ENCODE measurements around the gene THEM4.
"Not testable (repeated sequence)": the region's sequence is repeated elsewhere in the genome, so short reads cannot be mapped to it uniquely, and the experiment has no call there.

The THEM4 gene

GRCh38 chr1:151860504-151861187 is 48.7 kb downstream of the THEM4 start:
- DNase-seq (ENCODE audit: low read depth in 3 of 3, low spot score in 1 of 3) = no peak

GRCh38 chr1:151859891-151860293 is 49.4 kb downstream of the THEM4 start:
- DNase-seq (ENCODE audit: low read depth in 3 of 3, low spot score in 1 of 3) = no peak

- DNase-seq (ENCODE audit: low read depth in 3 of 3, low spot score in 1 of 3) = no peak
Measured at GRCh38 chr1:151858886-151859665, 50.2 kb downstream of the THEM4 start.

- DNase-seq (ENCODE audit: low read depth in 3 of 3, low spot score in 1 of 3) = no peak
Measured at GRCh38 chr1:151858030-151858746, 51.1 kb downstream of the THEM4 start.

GRCh38 chr1:151855933-151856332 is 53.4 kb downstream of the THEM4 start:
- no peak for DNase-seq (ENCODE audit: low read depth in 3 of 3, low spot score in 1 of 3)

GRCh38 chr1:151855516-151855915 is 53.8 kb downstream of the THEM4 start:
- not testable (repeated sequence) for DNase-seq (ENCODE audit: low read depth in 3 of 3, low spot score in 1 of 3)

- no peak for DNase-seq (ENCODE audit: low read depth in 3 of 3, low spot score in 1 of 3)
Measured at GRCh38 chr1:151854658-151855057, 54.7 kb downstream of the THEM4 start.

- no peak for DNase-seq (ENCODE audit: low read depth in 3 of 3, low spot score in 1 of 3)
Measured at GRCh38 chr1:151853411-151853943, 55.8 kb downstream of the THEM4 start, which contains the start of gene THEM5. TSS of gene THEM5 (minus strand) at chr1:151853712. CDS start at chr1:151853565, 147 bp downstream.

GRCh38 chr1:151852733-151853132 is 56.6 kb downstream of the THEM4 start:
- no peak for DNase-seq (ENCODE audit: low read depth in 3 of 3, low spot score in 1 of 3)

GRCh38 chr1:151851886-151852285 is 57.4 kb downstream of the THEM4 start:
- no peak for DNase-seq (ENCODE audit: low read depth in 3 of 3, low spot score in 1 of 3)

- no peak for DNase-seq (ENCODE audit: low read depth in 3 of 3, low spot score in 1 of 3)
Measured at GRCh38 chr1:151849871-151850270, 59.4 kb downstream of the THEM4 start.

- DNase-seq (ENCODE audit: low read depth in 3 of 3, low spot score in 1 of 3) = no peak
Measured at GRCh38 chr1:151849126-151849525, 60.2 kb downstream of the THEM4 start.

GRCh38 chr1:151847867-151848596 is 61.3 kb downstream of the THEM4 start:
- DNase-seq (ENCODE audit: low read depth in 3 of 3, low spot score in 1 of 3) = no peak

GRCh38 chr1:151846686-151847237 is 62.5 kb downstream of the THEM4 start:
- no peak for DNase-seq (ENCODE audit: low read depth in 3 of 3, low spot score in 1 of 3)

- no peak for DNase-seq (ENCODE audit: low read depth in 3 of 3, low spot score in 1 of 3)
Measured at GRCh38 chr1:151846062-151846568, 63.2 kb downstream of the THEM4 start.

- DNase-seq (ENCODE audit: low read depth in 3 of 3, low spot score in 1 of 3) = no peak
Measured at GRCh38 chr1:151843398-151843797, 65.9 kb downstream of the THEM4 start.

- no peak for DNase-seq (ENCODE audit: low read depth in 3 of 3, low spot score in 1 of 3)
Measured at GRCh38 chr1:151841141-151841540, 68.2 kb downstream of the THEM4 start.

- no peak for DNase-seq (ENCODE audit: low read depth in 3 of 3, low spot score in 1 of 3)
Measured at GRCh38 chr1:151840421-151840820, 68.9 kb downstream of the THEM4 start.

- peak; percentile 45 to 54 (median 46) for DNase-seq (ENCODE audit: low read depth in 3 of 3, low spot score in 1 of 3)
Measured at GRCh38 chr1:151839457-151840403, 69.6 kb downstream of the THEM4 start, which contains the start of gene C2CD4D. TSS of gene C2CD4D (minus strand) at chr1:151839820. CDS start at chr1:151838989, 831 bp downstream.
